B cell (primary cell): ENCODE results near the gene C16orf92.

Source experiments
- CTCF ChIP-seq: fragments of 200-600 bp; IDR thresholded peaks from one replicate; pipeline ENCODE4 v1.8.0; 2022; ENCODE audit warnings: antibody characterized with exemption, mild to moderate bottlenecking
- EZH2 ChIP-seq: IDR thresholded peaks from 2 replicates; pipeline ENCODE4 v1.6.1; 2012; ENCODE audit warnings: borderline replicate concordance, low read depth, mild to moderate bottlenecking, moderate library complexity, low read length; ENCODE audit not compliant: insufficient read depth, poor library complexity, severe bottlenecking

GRCh38 chr16:30025156-30025555, 2.2 kb downstream of the C16orf92 start:
- no peak for TF ChIP-seq CTCF
- TF ChIP-seq EZH2: no peak
